T-helper 2 cell treated with Interferon-gamma antibody and Interleukin-4, amounts not matched to agents 5 μg/mL and 100 μg/mL, for 36 hours (primary cell): ENCODE data around the gene POU6F2.
"Not testable (repeated sequence)": the region's sequence is repeated elsewhere in the genome, so short reads cannot be mapped to it uniquely, and the experiment has no call there.

Experiments used
- DNase-seq: peaks from one replicate; pipeline ENCODE4 v3.0.0; 2021; ENCODE audit warnings: low spot score
- H3K27ac Mint-ChIP-seq: one replicate; pipeline ENCODE4 v1.8.0; 2021; ENCODE audit warnings: mild to moderate bottlenecking, mixed read lengths
- H3K27me3 Mint-ChIP-seq: one replicate; pipeline ENCODE4 v1.8.0; 2021; ENCODE audit warnings: low read depth, mixed read lengths
- H3K36me3 Mint-ChIP-seq: one replicate; pipeline ENCODE4 v1.8.0; 2021; ENCODE audit warnings: low read depth, mixed read lengths
- H3K4me1 Mint-ChIP-seq: one replicate; pipeline ENCODE4 v1.8.0; 2021; ENCODE audit warnings: low read depth, mixed read lengths
- H3K4me3 Mint-ChIP-seq: one replicate; pipeline ENCODE4 v1.8.0; 2022; ENCODE audit warnings: mild to moderate bottlenecking, moderate library complexity, mixed read lengths
- H3K9me3 Mint-ChIP-seq: one replicate; pipeline ENCODE4 v1.8.0; 2021; ENCODE audit warnings: mixed read lengths

Gene POU6F2

DNA sequence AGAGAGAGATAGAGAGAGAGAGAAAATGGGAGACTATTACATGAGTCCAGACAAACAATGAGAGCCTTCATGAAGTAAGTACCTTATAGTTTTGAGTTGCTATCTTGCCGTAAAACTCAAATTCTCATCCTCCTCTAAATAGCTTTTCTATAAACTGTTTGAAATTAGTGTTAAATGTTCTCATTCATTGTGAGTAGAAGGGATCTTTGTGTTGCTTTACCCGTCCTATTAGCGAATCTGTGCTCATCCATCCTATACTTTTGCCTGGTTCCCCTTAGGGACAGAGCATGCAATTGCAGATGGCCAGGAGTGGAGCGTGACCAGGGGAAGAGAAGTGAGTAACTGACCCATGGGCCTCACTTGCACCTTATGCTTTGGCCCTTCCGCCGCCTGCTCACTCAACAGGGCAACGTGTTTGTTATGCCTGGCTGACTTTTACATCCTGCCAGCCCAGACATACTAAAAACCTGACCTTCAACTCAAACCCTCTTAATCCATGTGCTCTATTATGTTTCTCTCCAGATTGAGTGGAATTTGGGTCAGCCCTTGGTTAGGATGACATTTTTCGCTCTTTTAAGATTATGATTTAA lies 344.3 kb downstream of the POU6F2 start:
- no peak for DNase-seq
- Mint-ChIP-seq H3K27ac (no peak overlapping the region), H3K4me3 (no peak overlapping the region), H3K27me3 (no peaks in the 10 kb centered on the region), H3K36me3 (no peaks in the 10 kb centered on the region), H3K4me1 (no peaks in the 10 kb centered on the region), H3K9me3 (no peaks in the 10 kb centered on the region)

- no peak overlapping the region for H3K4me3 Mint-ChIP-seq
- H3K4me1 Mint-ChIP-seq: no peaks in the 10 kb centered on the region
- no peaks in the 10 kb centered on the region for H3K9me3 Mint-ChIP-seq
- H3K27me3 Mint-ChIP-seq: no peaks in the 10 kb centered on the region
- no peak for DNase-seq
- no peaks in the 10 kb centered on the region for H3K36me3 Mint-ChIP-seq
- H3K27ac Mint-ChIP-seq: no peak overlapping the region
Measured at GRCh38 chr7:39324139-39324760, 346.5 kb downstream of the POU6F2 start.

DNA sequence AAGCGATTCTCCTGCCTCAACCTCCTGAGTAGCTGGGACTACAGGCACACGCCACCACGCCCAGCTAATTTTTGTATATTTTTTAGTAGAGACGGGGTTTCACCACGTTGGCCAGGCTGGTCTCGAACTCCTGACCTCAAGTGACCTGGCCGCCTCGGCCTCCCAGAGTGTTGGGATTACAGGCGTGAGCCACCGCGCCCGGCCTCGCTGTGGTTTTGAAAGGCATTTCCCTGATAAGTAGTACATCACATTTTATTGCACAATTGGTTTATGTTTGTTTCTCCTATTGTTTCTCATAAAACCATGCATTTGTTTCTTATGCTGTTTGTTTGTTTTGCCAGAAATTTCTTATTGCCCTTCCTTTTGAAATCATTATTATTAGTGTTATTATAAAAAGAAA lies 353.9 kb downstream of the POU6F2 start:
- H3K36me3 Mint-ChIP-seq, DNase-seq, H3K27ac Mint-ChIP-seq, H3K27me3 Mint-ChIP-seq, H3K4me3 Mint-ChIP-seq, H3K9me3 Mint-ChIP-seq, H3K4me1 Mint-ChIP-seq: not testable (repeated sequence)

DNA sequence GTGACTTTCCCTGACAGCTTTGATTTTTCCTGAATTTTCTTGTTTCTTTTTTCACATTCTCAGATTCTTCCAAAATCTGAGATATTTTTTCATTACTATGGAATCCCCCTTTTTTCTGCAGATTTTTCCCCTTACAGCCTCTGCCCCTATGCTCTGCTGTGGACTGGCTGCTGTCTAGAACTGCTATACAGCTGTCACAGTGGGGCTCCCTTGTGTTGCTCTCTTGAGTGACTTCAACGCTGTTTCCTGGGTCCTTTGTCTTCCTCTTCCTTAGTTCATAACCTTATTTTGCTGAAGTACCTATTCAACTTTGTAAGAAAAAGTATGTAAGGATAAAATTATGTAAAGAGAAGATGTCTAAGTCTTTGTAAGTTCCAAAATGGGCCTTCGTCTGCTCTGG lies 354.4 kb downstream of the POU6F2 start:
- no peak for DNase-seq
- H3K36me3 Mint-ChIP-seq: no peaks in the 10 kb centered on the region
- H3K27me3 Mint-ChIP-seq: no peaks in the 10 kb centered on the region
- H3K4me1 Mint-ChIP-seq: no peaks in the 10 kb centered on the region
- no peaks in the 10 kb centered on the region for H3K9me3 Mint-ChIP-seq
- no peak overlapping the region for H3K27ac Mint-ChIP-seq
- no peak overlapping the region for H3K4me3 Mint-ChIP-seq

- H3K27me3 Mint-ChIP-seq: no peaks in the 10 kb centered on the region
- no peaks in the 10 kb centered on the region for H3K36me3 Mint-ChIP-seq
- H3K27ac Mint-ChIP-seq: no peak overlapping the region
- no peaks in the 10 kb centered on the region for H3K4me1 Mint-ChIP-seq
- DNase-seq: no peak
- no peak overlapping the region for H3K4me3 Mint-ChIP-seq
- no peaks in the 10 kb centered on the region for H3K9me3 Mint-ChIP-seq
Measured at GRCh38 chr7:39333701-39334100, 356.0 kb downstream of the POU6F2 start.

GRCh38 chr7:39336442-39336841 lies 358.7 kb downstream of the POU6F2 start:
- Mint-ChIP-seq H3K27ac (no peak overlapping the region), H3K9me3 (no peaks in the 10 kb centered on the region), H3K36me3 (no peaks in the 10 kb centered on the region), H3K4me3 (no peak overlapping the region), H3K27me3 (no peaks in the 10 kb centered on the region), H3K4me1 (no peaks in the 10 kb centered on the region)
- DNase-seq: no peak

DNA sequence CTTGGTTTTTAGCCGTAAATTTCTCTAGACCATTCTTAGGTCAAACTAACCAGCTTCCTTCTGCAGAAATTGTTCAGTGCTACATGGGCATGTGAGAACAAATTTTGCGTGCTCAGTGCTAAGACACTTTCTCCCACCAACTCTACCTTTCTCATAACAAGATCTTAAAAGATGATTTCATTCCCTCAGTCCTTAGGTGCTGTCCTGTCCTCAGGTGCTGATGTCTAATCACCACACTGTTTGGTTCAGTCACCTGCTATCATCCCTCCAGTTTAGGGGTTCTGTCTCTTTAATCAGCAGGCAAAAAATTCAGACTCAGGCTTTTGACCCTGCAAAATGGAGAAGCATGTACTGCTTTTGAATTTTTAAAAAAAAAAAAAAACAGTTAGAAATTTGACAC lies 361.0 kb downstream of the POU6F2 start:
- no peak for DNase-seq
- Mint-ChIP-seq H3K27me3 (no peaks in the 10 kb centered on the region), H3K4me1 (no peaks in the 10 kb centered on the region), H3K27ac (no peak overlapping the region), H3K9me3 (no peaks in the 10 kb centered on the region), H3K4me3 (no peak overlapping the region), H3K36me3 (no peaks in the 10 kb centered on the region)

DNA sequence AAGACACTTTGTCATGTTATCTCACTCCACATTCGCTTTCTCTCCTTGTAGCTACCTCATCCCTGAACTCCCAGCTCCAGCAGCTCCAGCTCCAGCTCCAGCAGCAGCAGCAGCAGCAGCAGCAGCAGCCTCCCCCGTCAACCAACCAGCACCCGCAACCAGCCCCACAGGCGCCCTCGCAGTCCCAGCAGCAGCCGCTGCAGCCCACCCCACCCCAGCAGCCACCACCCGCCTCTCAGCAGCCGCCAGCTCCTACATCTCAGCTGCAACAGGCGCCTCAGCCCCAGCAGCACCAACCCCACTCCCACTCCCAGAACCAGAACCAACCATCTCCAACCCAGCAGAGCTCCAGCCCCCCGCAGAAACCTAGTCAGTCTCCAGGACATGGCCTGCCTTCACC lies 361.9 kb downstream of the POU6F2 start:
- no peak overlapping the region for H3K27ac Mint-ChIP-seq
- H3K4me3 Mint-ChIP-seq: no peak overlapping the region
- no peaks in the 10 kb centered on the region for H3K9me3 Mint-ChIP-seq
- H3K4me1 Mint-ChIP-seq: no peaks in the 10 kb centered on the region
- no peaks in the 10 kb centered on the region for H3K36me3 Mint-ChIP-seq
- DNase-seq: no peak
- H3K27me3 Mint-ChIP-seq: no peaks in the 10 kb centered on the region

GRCh38 chr7:39341083-39341482 lies 363.4 kb downstream of the POU6F2 start:
- no peaks in the 10 kb centered on the region for H3K4me1 Mint-ChIP-seq
- H3K9me3 Mint-ChIP-seq: no peaks in the 10 kb centered on the region
- H3K27ac Mint-ChIP-seq: no peak overlapping the region
- no peak overlapping the region for H3K4me3 Mint-ChIP-seq
- H3K36me3 Mint-ChIP-seq: no peaks in the 10 kb centered on the region
- H3K27me3 Mint-ChIP-seq: no peaks in the 10 kb centered on the region
- no peak for DNase-seq

GRCh38 chr7:39342763-39343162 lies 365.1 kb downstream of the POU6F2 start:
- no peaks in the 10 kb centered on the region for H3K4me1 Mint-ChIP-seq
- H3K36me3 Mint-ChIP-seq: no peaks in the 10 kb centered on the region
- H3K9me3 Mint-ChIP-seq: no peaks in the 10 kb centered on the region
- H3K27me3 Mint-ChIP-seq: no peaks in the 10 kb centered on the region
- H3K4me3 Mint-ChIP-seq: no peak overlapping the region
- H3K27ac Mint-ChIP-seq: no peak overlapping the region
- no peak for DNase-seq

GRCh38 chr7:39349452-39350123 lies 371.9 kb downstream of the POU6F2 start:
- Mint-ChIP-seq H3K4me3 (no peak overlapping the region), H3K36me3 (no peaks in the 10 kb centered on the region), H3K4me1 (no peaks in the 10 kb centered on the region), H3K9me3 (no peaks in the 10 kb centered on the region), H3K27me3 (no peaks in the 10 kb centered on the region), H3K27ac (no peak overlapping the region)
- no peak for DNase-seq

- no peak overlapping the region for H3K4me3 Mint-ChIP-seq
- H3K36me3 Mint-ChIP-seq: no peaks in the 10 kb centered on the region
- no peak overlapping the region for H3K27ac Mint-ChIP-seq
- H3K27me3 Mint-ChIP-seq: no peaks in the 10 kb centered on the region
- peaks cover 2% of the 10 kb centered on the region for H3K4me1 Mint-ChIP-seq
- no peaks in the 10 kb centered on the region for H3K9me3 Mint-ChIP-seq
- no peak for DNase-seq
Measured at GRCh38 chr7:39353615-39354376, 376.1 kb downstream of the POU6F2 start.

GRCh38 chr7:39355664-39356063 lies 378.0 kb downstream of the POU6F2 start:
- H3K9me3 Mint-ChIP-seq: no peaks in the 10 kb centered on the region
- H3K27me3 Mint-ChIP-seq: no peaks in the 10 kb centered on the region
- no peak overlapping the region for H3K4me3 Mint-ChIP-seq
- H3K4me1 Mint-ChIP-seq: peaks cover 2% of the 10 kb centered on the region
- no peak overlapping the region for H3K27ac Mint-ChIP-seq
- H3K36me3 Mint-ChIP-seq: no peaks in the 10 kb centered on the region
- DNase-seq: no peak

DNA sequence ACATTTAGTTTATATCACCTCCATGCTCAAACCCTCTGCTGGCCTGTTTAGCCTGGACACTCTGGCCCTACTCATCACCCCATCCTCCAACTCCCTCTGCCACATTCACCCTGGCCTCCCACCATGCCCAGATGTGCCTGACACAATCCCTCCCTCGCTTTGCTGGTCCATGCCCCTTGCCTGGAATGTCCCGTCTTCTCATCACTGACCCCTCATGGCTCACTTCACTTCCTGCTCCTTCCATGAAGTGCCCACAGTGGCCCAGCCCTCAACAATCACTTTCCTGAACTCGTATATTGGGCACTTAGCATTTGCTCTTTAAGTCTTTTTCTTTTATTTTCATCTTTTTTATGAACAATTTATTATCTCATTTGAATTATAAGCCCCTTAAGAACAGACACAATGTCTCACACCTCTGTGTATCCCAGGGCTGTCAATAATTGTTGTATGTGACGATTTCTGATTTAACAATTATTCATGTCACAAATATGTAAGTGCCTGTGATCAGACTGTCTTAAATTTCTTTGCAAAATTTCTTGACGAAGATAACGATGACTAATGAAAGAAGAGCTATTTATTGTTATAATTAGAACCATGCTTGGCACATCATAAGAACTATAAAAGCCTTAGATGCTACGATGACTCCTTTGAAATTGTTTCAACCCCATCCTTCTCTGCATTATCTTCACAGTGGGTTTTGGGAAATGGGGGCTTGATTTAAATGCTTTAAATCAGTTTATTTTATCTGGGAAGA lies 378.6 kb downstream of the POU6F2 start:
- Mint-ChIP-seq H3K4me3 (no peak overlapping the region), H3K27ac (no peak overlapping the region), H3K9me3 (no peaks in the 10 kb centered on the region), H3K4me1 (peaks cover 2% of the 10 kb centered on the region), H3K27me3 (no peaks in the 10 kb centered on the region), H3K36me3 (no peaks in the 10 kb centered on the region)
- no peak for DNase-seq
